Measurements from ENCODE around the gene STMN3.
"Not testable (repeated sequence)": the region's sequence is repeated elsewhere in the genome, so short reads cannot be mapped to it uniquely, and the experiment has no call there.

The STMN3 gene

GRCh38 chr20:63672666-63673065 lies 19.4 kb upstream of the STMN3 start:
- no peak for DNase-seq (ENCODE audit: low read depth)
- TF ChIP-seq, protein P1, sequence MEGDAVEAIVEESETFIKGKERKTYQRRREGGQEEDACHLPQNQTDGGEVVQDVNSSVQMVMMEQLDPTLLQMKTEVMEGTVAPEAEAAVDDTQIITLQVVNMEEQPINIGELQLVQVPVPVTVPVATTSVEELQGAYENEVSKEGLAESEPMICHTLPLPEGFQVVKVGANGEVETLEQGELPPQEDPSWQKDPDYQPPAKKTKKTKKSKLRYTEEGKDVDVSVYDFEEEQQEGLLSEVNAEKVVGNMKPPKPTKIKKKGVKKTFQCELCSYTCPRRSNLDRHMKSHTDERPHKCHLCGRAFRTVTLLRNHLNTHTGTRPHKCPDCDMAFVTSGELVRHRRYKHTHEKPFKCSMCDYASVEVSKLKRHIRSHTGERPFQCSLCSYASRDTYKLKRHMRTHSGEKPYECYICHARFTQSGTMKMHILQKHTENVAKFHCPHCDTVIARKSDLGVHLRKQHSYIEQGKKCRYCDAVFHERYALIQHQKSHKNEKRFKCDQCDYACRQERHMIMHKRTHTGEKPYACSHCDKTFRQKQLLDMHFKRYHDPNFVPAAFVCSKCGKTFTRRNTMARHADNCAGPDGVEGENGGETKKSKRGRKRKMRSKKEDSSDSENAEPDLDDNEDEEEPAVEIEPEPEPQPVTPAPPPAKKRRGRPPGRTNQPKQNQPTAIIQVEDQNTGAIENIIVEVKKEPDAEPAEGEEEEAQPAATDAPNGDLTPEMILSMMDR (IDR thresholded peaks at IDR 0.05; ENCODE audit: low read depth, low read length, missing control alignments) = no peak
- H3K4me3 ChIP-seq (ENCODE audit: low read depth, low read length) = no peak overlapping the region

DNA sequence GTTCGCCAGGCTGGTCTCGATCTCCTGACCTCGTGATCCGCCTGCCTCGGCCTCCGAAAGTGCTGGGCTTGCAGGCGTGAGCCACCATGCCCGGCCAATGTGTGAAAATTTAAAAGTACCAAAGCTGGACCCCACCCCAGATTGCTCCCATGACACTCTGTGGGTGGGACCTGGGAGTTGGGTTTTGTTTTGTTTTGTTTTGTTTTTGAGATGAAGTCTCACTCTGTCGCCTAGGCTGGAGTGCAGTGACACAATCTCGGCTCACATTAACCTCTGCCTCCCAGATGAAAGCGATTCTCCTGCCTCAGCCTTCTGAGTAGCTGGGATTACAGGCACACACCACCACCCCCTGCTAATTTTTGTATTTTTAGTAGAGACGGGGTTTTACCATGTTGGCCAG lies 18.5 kb upstream of the STMN3 start:
- H3K4me3 ChIP-seq (ENCODE audit: low read depth, low read length) = not testable (repeated sequence)

DNA sequence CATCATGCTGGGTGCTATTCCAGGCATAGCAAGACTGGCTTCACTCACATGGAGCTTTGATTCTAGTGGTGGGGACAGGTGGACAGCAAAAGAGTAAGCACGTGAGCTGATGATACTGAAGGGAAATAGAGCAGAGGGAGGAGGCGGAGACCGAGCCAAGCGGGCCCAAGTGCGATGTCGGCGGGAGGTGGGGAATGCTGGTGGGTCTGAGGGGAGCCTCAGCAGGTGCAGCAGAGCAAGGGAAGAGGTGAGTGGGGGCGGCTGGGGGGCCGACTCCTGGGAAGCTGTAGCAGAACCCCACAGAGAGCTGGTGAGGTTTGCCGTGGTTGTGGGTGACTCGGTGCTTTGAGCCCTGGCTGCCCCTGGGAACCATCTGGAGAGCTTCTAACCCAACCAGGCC lies 15.1 kb upstream of the STMN3 start:
- no peak overlapping the region for H3K4me3 ChIP-seq (ENCODE audit: low read depth, low read length)
- no peak for DNase-seq (ENCODE audit: low read depth)
- TF ChIP-seq, protein P1 (IDR thresholded peaks at IDR 0.05; ENCODE audit: low read depth, low read length, missing control alignments) = no peak

More for the DNA sequence above, 18.5 kb upstream of the STMN3 start:
- DNase-seq (ENCODE audit: low read depth) = not testable (repeated sequence)

DNA sequence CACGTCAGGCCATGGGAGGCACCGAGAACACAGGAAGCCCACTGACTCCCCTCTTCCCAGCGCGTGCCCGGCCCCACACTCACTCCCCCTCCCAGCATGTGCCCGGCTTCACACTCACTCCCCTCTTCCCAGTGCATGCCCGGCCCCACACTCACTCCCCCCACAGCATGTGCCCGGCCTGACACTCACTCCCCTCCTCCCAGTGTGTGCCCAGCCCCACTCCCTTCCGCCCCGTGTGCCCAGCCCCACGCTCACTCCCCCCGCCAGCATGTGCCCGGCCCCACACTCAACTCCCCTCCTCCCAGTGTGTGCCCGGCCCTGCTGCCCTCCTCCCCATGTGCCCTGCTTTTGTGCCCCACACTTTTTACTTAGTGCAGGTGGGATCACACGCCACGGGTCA lies 14.6 kb upstream of the STMN3 start:
- H3K4me3 ChIP-seq (ENCODE audit: low read depth, low read length) = no peak overlapping the region
- TF ChIP-seq, protein P1 (IDR thresholded peaks at IDR 0.05; ENCODE audit: low read depth, low read length, missing control alignments) = no peak
- no peak for DNase-seq (ENCODE audit: low read depth)

GRCh38 chr20:63665708-63666107 lies 12.5 kb upstream of the STMN3 start:
- TF ChIP-seq, protein P1 (IDR thresholded peaks at IDR 0.05; ENCODE audit: low read depth, low read length, missing control alignments) = no peak
- H3K4me3 ChIP-seq (ENCODE audit: low read depth, low read length) = no peak overlapping the region
- DNase-seq (ENCODE audit: low read depth) = no peak

- H3K4me3 ChIP-seq (ENCODE audit: low read depth, low read length) = no peak overlapping the region
- no peak for DNase-seq (ENCODE audit: low read depth)
- TF ChIP-seq, protein P1 (IDR thresholded peaks at IDR 0.05; ENCODE audit: low read depth, low read length, missing control alignments) = no peak
Observed at GRCh38 chr20:63664861-63665594, 11.8 kb upstream of the STMN3 start.

GRCh38 chr20:63664143-63664851 lies 11.1 kb upstream of the STMN3 start:
- H3K4me3 ChIP-seq (ENCODE audit: low read depth, low read length) = no peak overlapping the region
- TF ChIP-seq, protein P1 (IDR thresholded peaks at IDR 0.05; ENCODE audit: low read depth, low read length, missing control alignments) = no peak

More at GRCh38 chr20:63664143-63664851, 11.1 kb upstream of the STMN3 start:
- no peak for DNase-seq (ENCODE audit: low read depth)

All from GM12864 (cell line).